PC-3 (cell line): Measurements from ENCODE around the gene CCDC80.

Experiments
- EZH2 ChIP-seq: fragments of 300-600 bp; sonication (generic); IDR thresholded peaks from one replicate; pipeline ENCODE4 v1.6.1; 2017; ENCODE audit warnings: antibody characterized with exemption, mild to moderate bottlenecking, low read length; ENCODE audit not compliant: unreplicated experiment
- EZH2phosphoT487 ChIP-seq: fragments of 300-600 bp; sonication (generic); IDR thresholded peaks from 2 replicates; pipeline ENCODE4 v1.6.1; 2018; ENCODE audit warnings: mild to moderate bottlenecking, antibody characterized with exemption, low read length, borderline replicate concordance
- TF ChIP-seq, protein P1 (sequence below): fragments of 300-600 bp; sonication (generic); conservative IDR thresholded peaks from 2 replicates; pipeline ENCODE4 v1.5.1; 2017; ENCODE audit warnings: antibody characterized with exemption, low read depth, mild to moderate bottlenecking, low read length

- TF ChIP-seq, protein P1, sequence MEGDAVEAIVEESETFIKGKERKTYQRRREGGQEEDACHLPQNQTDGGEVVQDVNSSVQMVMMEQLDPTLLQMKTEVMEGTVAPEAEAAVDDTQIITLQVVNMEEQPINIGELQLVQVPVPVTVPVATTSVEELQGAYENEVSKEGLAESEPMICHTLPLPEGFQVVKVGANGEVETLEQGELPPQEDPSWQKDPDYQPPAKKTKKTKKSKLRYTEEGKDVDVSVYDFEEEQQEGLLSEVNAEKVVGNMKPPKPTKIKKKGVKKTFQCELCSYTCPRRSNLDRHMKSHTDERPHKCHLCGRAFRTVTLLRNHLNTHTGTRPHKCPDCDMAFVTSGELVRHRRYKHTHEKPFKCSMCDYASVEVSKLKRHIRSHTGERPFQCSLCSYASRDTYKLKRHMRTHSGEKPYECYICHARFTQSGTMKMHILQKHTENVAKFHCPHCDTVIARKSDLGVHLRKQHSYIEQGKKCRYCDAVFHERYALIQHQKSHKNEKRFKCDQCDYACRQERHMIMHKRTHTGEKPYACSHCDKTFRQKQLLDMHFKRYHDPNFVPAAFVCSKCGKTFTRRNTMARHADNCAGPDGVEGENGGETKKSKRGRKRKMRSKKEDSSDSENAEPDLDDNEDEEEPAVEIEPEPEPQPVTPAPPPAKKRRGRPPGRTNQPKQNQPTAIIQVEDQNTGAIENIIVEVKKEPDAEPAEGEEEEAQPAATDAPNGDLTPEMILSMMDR, result no peak
- TF ChIP-seq EZH2phosphoT487, result no peak
- TF ChIP-seq EZH2, result no peak
Measured at GRCh38 chr3:112688819-112689218, 47.9 kb upstream of the CCDC80 start.
